Inferior parietal cortex (tissue), 1 donor: ENCODE measurements around the gene NOP9.
"Not testable (repeated sequence)": the region's sequence is repeated elsewhere in the genome, so short reads cannot be mapped to it uniquely, and the experiment has no call there.

Experiments
- DNase-seq: peaks from one replicate; pipeline ENCODE4 v3.0.0-alpha.2; 2016; ENCODE audit errors: extremely low spot score

Gene NOP9

DNA sequence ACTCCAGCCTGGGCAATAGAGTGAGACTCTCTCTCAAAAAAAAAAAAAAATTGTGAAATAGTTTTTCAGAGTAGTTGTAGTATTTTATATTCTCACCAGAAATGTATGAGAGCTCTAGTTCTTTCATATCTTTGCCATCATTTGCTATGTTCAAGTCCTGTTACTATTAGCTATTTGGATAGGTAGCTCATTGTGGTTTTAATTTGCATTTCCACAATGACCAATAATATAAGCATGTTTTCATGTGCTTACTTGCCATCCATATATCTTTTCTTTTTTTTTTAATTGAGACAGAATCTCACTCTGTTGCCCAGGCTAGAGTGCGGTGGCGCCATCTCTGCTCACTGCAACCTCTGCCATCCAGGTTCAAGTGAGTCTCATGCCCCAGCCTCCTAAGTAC is 48.5 kb downstream of the NOP9 start:
- no peak for DNase-seq

DNA sequence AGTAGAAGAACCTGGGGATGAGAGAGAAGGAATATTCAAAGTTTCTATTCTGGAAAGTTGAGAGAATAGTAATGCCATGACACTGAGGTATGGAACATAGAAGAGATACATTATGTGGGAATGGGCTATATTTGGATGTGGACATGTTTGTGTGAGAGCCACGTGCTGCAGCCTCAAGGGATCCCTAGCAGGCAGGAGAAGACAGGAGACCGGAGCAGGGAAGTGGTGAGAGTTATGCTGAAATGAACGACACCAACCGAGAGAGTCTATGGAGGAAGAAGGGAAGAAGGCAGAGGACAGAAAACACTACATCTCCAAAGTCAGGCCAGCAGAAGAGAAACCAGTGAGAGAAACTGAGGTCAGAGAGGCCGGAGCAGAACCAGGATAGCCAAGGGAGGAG is 50.1 kb downstream of the NOP9 start:
- DNase-seq: no peak

DNA sequence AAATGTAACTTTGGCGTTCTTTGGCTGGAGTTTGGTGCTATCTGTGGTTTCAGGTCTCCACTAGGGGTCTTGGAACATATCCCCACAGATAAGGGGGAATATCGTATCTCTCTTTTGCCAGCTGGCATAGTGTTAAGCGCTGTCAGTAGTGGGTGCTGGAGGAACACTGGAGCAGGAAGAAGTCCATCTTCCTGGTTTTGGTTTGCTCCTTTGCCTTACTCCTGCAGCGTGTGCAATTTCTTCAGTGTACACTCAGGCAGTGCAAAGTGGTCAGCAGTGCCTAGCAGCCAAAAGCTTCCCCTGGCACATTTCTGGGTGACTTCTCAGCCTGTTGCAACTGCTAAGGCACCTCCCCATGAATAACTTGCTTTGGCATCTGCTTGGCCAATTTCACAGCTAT is 51.9 kb downstream of the NOP9 start:
- no peak for DNase-seq

DNA sequence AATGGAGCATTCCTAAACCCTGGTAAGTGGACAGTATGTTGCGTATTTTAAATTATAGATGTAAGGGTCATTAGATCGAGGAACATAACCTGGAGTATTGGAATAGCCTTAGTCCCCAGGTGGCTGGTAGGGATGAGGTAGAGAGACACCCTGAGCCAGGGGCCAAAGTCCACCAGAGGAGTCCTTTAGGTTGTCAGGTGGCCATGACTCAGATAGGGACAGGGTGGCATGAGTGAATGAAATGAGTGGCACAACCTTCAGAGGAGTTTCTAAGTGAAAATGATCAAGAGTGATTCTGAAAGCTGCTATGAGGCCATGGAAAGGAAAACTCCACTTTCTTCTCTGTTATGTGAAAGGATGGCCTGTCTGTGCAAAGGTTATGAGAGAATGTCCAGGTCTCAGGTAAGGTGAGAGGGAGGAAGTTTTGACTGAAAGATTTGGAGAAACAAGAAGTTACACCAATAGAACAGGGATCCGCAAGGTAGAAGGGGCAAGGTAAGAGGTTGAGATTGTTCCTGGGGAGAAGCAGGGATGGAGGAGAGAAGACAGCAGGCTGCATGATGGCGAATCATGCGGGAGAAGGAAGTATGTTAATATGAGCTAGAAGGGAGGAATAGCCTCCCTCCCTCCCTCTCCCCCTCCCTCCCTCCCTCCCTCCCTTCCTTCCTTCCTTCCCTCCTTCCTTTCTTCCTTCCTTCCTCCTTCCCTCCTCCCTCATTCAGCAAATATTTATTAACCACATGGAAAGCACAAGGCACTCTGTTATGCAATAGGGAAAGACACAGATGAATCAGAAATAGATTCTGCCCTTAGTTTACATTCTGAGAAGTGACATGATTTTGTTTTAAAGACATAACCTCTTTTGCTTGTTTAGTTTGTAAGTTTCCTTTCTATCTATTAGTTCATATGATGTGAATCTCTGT is 54.2 kb downstream of the NOP9 start:
- no peak for DNase-seq

DNA sequence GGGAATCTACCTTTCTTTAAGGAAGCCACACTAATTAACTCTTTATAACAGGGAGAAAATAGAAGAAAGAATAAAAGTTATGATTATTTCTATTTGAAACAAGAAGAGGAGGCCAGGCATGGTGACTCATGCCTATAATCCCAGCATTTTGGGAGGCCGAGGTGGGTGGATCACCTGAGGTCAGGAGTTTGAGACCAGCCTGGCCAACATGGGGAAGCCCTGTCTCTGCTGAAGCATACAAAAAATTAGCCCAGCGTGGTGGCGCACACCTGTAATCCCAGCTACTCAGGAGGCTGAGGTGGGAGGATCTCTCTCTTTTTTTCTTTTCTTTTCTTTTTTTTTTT is 54.8 kb downstream of the NOP9 start:
- not testable (repeated sequence) for DNase-seq

DNA sequence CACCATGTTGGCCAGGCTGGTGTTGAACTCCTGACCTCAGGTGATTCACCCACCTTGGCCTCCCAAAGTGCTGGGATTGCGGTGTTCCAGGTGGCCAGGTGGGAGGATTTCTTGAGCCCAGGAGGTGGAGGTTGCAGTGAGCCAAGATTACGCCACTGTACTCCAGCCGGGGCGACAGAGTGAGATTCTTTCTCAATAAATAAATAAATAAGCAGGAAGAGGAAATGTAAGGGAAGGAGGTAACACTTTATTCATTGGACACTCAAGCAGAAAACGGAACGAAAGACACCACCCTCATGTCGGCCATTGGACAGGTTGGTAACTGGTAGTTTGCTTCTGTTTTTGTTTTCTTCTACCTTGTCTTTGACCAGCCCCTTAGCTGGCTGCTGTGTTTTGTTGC is 55.4 kb downstream of the NOP9 start:
- DNase-seq: no peak

DNA sequence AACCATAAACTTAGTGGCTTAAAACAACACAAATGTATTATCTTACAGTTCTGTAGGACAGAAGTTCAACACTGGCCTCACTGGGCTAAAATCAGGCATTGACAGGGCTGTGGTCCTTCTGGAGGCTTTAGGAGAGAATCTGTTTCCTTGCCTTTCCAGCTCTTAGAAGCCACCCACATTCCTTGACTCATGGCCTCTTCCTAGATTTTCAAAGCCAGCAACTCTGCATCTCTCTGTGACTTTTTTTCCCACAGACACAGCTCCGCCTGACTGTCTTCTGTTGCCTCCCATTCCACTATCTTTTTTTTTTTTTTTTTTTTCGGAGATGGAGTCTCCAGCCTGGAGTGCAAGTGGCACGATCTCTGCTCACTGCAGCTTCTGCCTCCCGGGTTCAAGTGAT is 56.6 kb downstream of the NOP9 start:
- DNase-seq: no peak
